RWPE1 (cell line): ENCODE data around the gene NOL4L.

ENCODE experiments used
- CTCF ChIA-PET: fragments of 350-600 bp; sonication (Branson Sonifier 250); formaldehyde crosslinking; extraction: SDS; loops from one replicate; lab custom pipeline; 2021; lab: Yijun Ruan, JAX
- POLR2A ChIA-PET: fragments of 400-600 bp; formaldehyde crosslinking; extraction: SDS; loops from one replicate; lab custom pipeline; 2020; ENCODE audit warnings: antibody characterized with exemption; ENCODE audit not compliant: low non-redundant PET; lab: Yijun Ruan, JAX
- DNase-seq: peaks from one replicate; pipeline ENCODE4 v3.0.0; 2012; ENCODE audit warnings: low spot score
- H3K27ac ChIP-seq: fragments of 450-650 bp; 2 replicates; pipeline ENCODE4 v1.5.1; 2017
- CTCF ChIP-seq: fragments of 450-650 bp; conservative IDR thresholded peaks from 2 replicates; pipeline ENCODE4 v1.5.1; 2017; ENCODE audit warnings: low read depth, mild to moderate bottlenecking

NOL4L gene

GRCh38 chr20:32458837-32459220, 126.3 kb downstream of the NOL4L start:
- no peak for DNase-seq
- ChIA-PET CTCF (interaction anchor here (0.6 to 1.2 kb wide), 4 partner anchors 9 to 149 kb away, joined by 3 to 7 read pairs (median 6); no protein-coding TSS in a partner anchor), POLR2A (no interaction called here)
- H3K27ac ChIP-seq, result no peak overlapping the region
- TF ChIP-seq CTCF, result no peak

- no peak for DNase-seq
- peak overlapping the region; percentile 0; the same call in 1 of the 2 replicates for H3K27ac ChIP-seq
- no peak for TF ChIP-seq CTCF
- POLR2A ChIA-PET, result no interaction called here
- CTCF ChIA-PET, result interaction anchor here (0.6 to 1.5 kb wide), 5 partner anchors 8 to 148 kb away, joined by 3 to 7 read pairs (median 5); no protein-coding TSS in a partner anchor
These were observed 126.9 kb downstream of the NOL4L start for GRCh38 chr20:32458061-32458836.

- DNase-seq, result peak; percentile 66
- TF ChIP-seq CTCF, result no peak
- CTCF ChIA-PET, result interaction anchor here (0.5 to 1.5 kb wide), 2 partner anchors 8 to 196 kb away, joined by 3 read pairs; no protein-coding TSS in a partner anchor
- POLR2A ChIA-PET, result no interaction called here
- 0 out of 2 replicates have a peak overlapping the region, but pooled peaks have one; percentile 0 for H3K27ac ChIP-seq
These were observed 127.6 kb downstream of the NOL4L start for GRCh38 chr20:32457479-32457986.

- H3K27ac ChIP-seq, result no peak overlapping the region
- DNase-seq, result peak; percentile 55
- TF ChIP-seq CTCF, result peak; percentile 91
- CTCF ChIA-PET, result interaction anchor here (0.5 to 1.5 kb wide), 4 partner anchors 9 to 307 kb away, joined by 3 to 4 read pairs (median 3); no protein-coding TSS in a partner anchor
- POLR2A ChIA-PET, result no interaction called here
These were observed 128.2 kb downstream of the NOL4L start for GRCh38 chr20:32456869-32457478.

GRCh38 chr20:32455901-32456701, 129.0 kb downstream of the NOL4L start:
- H3K27ac ChIP-seq, result no peak overlapping the region
- no peak for DNase-seq
- CTCF ChIA-PET, result interaction anchor here (0.6 kb wide), 5 partner anchors 29 to 1983 kb away, joined by 3 to 5 read pairs (median 3); no protein-coding TSS in a partner anchor
- no peak for TF ChIP-seq CTCF
- POLR2A ChIA-PET, result no interaction called here
